ENCODE results near the gene LYPD8.

DNA sequence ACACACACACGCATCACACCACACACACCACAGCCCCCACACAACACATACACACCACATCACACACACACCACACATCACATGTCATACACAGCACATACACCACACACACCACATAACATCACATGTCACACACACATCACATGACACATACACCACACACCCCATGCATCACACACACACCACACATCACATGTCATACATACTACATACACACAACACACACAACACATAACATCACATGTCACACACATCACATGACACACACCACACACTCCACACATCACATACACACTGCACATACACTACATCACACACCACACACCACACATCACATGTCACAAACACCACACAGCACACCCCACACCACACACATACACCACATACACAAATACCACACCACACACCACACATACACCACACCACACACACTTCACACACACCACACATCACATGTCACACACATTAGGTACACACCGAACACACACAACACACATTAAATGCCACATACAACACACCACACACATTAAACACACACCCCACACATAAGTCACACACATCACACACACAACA lies 1.8 kb downstream of the LYPD8 start:
- TF ChIP-seq EZH2 (optimal IDR thresholded peaks at IDR 0.05; ENCODE audit: low read depth, low read length) = no peak
- TF ChIP-seq, protein P1, sequence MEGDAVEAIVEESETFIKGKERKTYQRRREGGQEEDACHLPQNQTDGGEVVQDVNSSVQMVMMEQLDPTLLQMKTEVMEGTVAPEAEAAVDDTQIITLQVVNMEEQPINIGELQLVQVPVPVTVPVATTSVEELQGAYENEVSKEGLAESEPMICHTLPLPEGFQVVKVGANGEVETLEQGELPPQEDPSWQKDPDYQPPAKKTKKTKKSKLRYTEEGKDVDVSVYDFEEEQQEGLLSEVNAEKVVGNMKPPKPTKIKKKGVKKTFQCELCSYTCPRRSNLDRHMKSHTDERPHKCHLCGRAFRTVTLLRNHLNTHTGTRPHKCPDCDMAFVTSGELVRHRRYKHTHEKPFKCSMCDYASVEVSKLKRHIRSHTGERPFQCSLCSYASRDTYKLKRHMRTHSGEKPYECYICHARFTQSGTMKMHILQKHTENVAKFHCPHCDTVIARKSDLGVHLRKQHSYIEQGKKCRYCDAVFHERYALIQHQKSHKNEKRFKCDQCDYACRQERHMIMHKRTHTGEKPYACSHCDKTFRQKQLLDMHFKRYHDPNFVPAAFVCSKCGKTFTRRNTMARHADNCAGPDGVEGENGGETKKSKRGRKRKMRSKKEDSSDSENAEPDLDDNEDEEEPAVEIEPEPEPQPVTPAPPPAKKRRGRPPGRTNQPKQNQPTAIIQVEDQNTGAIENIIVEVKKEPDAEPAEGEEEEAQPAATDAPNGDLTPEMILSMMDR (IDR thresholded peaks at IDR 0.05; ENCODE audit: low read length) = no peak
